OCI-M2 (cell line): ENCODE measurements around the gene ARPP21.

Experiments
- DNase-seq: peaks from one replicate; lab custom pipeline; 2025; ENCODE audit not compliant: unreplicated experiment; lab: John Stamatoyannopoulos, UW

Gene ARPP21

DNA sequence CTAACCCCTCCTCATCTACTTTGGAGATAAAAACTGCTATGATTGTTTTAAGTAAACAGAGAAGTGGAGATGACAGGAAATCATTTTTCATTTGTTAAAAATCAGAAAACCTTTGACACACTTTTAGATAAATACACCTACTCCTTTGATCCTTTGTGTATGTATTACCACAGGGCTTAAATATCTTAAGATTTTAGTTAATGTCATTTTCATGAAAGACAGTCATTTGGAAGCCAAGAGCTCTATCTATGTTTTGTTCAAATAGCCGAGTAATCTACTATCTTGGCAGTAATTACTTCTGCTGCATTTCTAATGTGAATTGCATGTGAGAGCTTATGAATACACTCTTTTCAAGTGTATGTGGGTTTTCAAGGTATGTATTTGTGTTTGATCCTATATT lies 2.0 kb downstream of the ARPP21 start:
- no peak for DNase-seq

GRCh38 chr3:35641920-35642527 lies 2.7 kb downstream of the ARPP21 start:
- no peak for DNase-seq

DNA sequence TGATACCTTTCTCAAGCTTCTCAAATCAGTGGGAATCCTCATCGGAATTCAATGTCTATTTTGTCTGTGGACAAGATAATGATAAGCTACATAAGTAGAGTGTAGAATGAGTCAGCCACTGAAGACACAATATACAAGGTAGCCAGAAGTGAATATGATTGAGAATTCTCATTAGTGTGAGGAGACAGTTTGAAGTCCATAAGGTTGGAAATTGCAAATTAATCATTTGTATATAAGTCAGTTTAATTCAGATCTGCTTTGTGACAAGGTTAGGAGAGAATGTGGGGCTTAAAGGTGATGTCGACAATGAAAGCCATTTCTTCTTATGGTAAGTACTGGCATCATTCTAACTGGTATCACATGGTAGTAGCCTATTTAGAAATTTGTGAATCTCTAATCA lies 4.2 kb downstream of the ARPP21 start:
- no peak for DNase-seq

- no peak for DNase-seq
These were observed 5.1 kb downstream of the ARPP21 start for GRCh38 chr3:35644451-35644850.

GRCh38 chr3:35645189-35645588 lies 5.9 kb downstream of the ARPP21 start:
- no peak for DNase-seq

GRCh38 chr3:35646081-35646480 lies 6.8 kb downstream of the ARPP21 start:
- DNase-seq, result no peak

GRCh38 chr3:35647461-35647860 lies 8.1 kb downstream of the ARPP21 start:
- DNase-seq, result no peak

DNA sequence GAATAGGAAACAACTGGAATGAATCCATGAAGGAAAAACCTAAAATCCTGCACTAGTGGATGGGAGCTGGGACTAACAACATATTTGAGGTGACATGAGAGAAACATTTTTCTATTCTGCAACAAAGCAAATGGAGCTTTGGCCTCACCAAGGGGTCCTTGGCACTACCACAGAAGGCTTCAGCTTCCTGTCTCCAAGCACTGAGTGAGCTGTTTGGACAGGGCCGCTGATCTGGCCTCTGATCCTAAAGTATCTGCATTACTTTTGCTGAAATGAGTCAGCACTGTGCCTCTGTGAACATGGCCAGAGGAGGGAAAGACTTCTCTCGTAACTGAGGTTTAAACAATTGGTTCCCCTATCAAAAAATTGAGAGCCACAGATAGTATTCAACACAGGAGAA lies 9.0 kb downstream of the ARPP21 start:
- no peak for DNase-seq

DNA sequence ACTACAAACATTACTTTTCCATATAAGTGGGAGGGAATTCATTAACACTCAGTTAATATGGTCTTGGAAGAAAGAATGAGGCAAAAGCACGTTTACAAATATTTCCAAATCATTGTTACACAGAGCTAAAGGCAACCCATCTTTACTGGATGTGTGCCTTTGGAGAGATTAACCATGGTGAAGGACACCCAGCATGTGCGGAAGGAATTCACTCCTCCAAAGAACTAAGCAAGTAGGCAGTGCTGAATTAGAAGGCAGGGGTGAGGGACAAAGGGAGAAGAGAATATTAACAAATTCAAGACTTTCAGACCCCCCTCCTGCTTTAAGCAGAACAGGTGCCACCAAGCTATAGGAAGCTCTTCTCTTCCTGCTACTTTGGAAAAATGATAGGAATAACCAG lies 10.1 kb downstream of the ARPP21 start:
- DNase-seq, result no peak

- no peak for DNase-seq
These were observed 12.1 kb downstream of the ARPP21 start for GRCh38 chr3:35651426-35651825.

DNA sequence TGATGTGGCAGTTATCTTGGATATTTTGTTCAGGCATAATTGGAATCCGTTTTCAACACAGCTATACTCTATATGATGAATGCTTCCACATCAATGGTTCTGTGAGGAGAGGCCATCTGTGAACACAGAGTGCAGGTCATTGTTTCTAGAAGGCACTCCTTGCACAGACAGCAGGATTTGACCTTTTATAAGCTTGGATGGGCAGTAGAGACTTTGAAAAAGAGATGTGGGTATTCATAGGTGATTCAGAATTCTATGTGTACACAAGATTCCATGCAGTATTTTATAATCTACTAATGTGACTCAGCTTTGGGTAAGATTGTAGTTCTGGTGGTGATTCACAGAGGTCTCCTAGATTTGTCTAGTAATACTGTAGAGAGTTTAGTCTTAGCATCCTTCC lies 12.5 kb downstream of the ARPP21 start:
- no peak for DNase-seq

DNA sequence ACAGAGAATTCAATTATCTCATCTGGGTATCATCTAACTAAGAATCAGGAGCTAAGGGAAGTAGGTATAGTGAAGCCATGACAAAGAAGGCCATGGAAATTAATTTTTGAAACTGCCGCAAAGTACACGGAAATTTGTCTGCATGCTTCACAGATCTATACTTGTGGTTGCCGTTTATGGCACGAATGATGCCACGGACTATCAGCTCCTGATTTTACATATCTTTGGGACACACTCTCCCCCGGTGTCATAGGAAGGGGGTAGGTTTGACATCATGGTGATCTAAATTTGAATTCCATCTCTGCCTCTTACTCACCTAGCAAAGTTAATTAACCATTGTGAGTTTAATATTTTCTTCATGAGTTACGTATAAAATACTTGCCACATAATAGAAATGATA lies 14.0 kb downstream of the ARPP21 start:
- DNase-seq, result no peak

DNA sequence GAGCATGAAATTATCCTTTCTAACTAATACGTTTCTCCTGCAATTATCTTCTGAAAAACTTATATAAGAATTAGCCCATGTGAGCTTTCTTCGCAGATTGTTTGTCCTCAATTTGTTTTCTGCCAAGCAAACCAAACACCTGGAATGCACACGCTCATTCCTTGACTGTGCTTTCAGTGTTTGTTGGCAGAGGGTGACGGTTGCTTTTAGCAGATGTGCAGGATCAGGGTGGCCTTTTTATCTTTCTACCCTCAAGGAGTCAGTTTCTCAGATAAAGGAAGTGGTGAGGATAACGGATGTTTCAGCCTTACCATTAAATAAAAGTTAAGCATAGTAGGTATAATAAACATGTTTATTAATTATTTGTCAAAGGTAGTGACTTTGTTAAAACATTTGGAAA lies 15.2 kb downstream of the ARPP21 start:
- DNase-seq, result no peak

- no peak for DNase-seq
These were observed 19.4 kb downstream of the ARPP21 start for GRCh38 chr3:35658686-35659085.

DNA sequence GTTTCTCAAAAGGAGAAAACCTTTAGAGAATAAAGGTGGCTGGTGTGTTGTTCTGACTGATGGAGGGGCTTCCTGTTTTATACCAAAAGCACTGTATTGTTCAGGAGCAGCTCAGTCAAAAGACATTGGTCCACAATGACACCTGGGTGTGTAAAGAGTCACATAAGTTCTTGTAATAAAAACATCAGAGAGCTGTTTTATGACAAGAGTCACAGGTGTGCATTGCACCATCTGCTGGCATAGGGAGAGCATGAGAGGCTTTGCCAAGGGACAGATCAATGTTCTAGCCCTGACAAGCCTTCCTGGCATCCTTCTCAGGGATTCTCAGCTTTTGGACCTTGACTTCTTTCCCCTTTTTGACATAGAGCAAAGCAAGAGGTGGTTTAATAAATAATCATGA lies 20.4 kb downstream of the ARPP21 start:
- no peak for DNase-seq

DNA sequence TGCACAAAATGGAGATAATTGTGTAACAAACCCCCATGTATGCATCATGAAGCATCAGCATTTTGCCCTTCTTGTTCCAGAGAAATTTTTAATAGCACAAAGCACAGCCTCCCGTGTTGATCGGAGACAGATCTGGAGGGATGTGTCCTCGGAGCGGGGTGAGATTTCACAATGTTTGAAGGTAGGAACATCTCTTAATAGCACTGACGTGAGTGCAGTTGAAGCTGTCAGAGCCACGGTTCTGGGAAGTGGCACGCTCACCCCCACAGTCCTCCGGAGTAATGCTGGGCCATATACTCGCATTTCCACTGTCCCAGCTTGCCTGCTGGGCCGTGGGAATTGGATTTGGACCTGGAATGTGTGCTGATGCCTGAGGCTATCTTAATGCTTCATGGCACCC lies 24.1 kb downstream of the ARPP21 start:
- no peak for DNase-seq

GRCh38 chr3:35664460-35664919 lies 25.2 kb downstream of the ARPP21 start:
- no peak for DNase-seq

GRCh38 chr3:35665390-35666055 lies 26.2 kb downstream of the ARPP21 start:
- DNase-seq, result no peak

- DNase-seq, result no peak
These were observed 27.6 kb downstream of the ARPP21 start for GRCh38 chr3:35666888-35667287.

DNA sequence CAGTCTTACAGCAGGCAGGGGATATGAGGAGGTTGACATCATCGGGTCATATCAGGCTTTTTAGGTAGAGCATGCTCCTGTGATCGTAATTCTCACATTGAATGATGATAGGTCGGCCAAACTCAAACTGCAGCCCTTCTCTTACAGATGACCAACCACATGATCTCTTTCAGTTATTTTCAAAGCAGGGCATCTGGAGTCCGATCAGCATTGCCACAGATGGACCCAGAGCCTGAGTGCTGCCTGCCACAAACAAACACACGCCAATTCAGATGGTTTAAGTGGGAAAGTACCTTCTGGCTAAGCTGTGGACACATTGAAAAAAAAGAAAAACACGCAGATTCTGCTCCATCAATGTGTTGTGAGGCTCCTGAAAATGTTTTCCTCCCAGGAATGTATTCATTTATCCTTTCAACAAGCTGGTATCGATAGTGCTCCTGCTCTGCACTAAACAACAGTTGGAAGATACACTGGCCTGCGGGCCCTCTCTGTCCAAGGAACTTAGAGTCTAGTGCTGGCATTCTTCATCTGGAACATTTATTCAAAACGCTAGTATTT lies 31.2 kb downstream of the ARPP21 start:
- no peak for DNase-seq

DNA sequence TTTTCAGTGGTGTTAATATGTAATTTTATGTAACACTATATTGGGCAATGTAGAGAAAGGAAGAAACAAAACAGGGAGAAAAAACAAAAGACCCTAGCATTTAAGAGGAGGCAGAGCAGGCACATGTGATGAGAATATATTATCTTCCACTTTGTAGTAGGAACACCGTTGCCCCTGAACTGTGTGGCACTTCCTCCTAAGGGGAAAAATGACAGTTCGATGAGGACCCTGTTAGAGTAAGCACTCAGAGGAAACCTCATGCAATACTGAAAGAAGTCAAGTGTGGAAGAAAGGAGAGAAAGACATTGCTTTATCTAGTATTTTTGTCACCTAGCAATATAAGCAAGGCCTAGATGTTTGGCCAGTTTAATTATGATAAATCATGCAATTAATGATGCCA lies 32.2 kb downstream of the ARPP21 start:
- no peak for DNase-seq

DNA sequence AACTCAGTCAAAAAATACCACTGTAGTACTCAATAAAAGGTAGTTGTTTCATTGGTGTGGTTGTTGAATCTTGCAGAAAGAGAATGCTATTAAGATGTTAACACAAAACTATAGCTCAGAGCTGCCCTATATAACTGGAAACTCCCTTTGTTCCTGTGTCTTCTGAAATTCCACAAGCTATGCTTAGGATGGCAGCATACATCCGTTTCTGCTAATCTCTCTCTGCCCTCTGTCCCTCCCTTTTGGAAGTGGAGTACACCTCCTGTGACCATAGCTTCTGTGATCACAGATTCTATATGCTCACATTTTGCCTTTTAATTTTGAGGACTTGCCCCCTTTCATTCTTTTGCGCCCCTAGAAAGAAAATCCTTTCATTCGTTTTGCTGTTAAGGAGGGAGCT lies 33.7 kb downstream of the ARPP21 start:
- no peak for DNase-seq
